Ovary (tissue), 9 donors: ENCODE results near the gene PIP5K1B. TPM values are rescaled to one million over a fixed set of nuclear protein-coding genes. Genes with fewer than 3 reads are reported as not detected.

Source experiments
- DNase-seq, 5 donors: peaks; one replicate each; pipeline ENCODE4 v3.0.0-alpha.2; 2019 to 2020
- H3K27ac ChIP-seq, 2 donors: fragments of 200-600 bp; one replicate each; pipeline versions ENCODE4 v1.5.1 to v1.8.0; 2019 to 2022
- H3K27me3 ChIP-seq: fragments of 200-600 bp; one replicate; pipeline ENCODE4 v1.8.0; 2022
- H3K36me3 ChIP-seq: fragments of 200-600 bp; sonication (generic); one replicate; pipeline ENCODE4 v1.5.1; 2019
- H3K4me1 ChIP-seq: one replicate; pipeline ENCODE4 v1.8.1; 2013; ENCODE audit warnings: mild to moderate bottlenecking, moderate library complexity; ENCODE audit not compliant: insufficient read depth
- H3K4me3 ChIP-seq: fragments of 200-600 bp; sonication (generic); one replicate; pipeline ENCODE4 v1.5.1; 2017
- H3K9me3 ChIP-seq, 2 donors: fragments of 200-600 bp in 1 of 2; sonication (generic) in 1 of 2; one replicate each; pipeline versions ENCODE4 v1.5.1 to v1.8.1; 2013 to 2019; ENCODE audit warnings: mild to moderate bottlenecking in 1 of 2, moderate library complexity in 1 of 2
- EP300 ChIP-seq: sonication (generic); formaldehyde crosslinking; IDR thresholded peaks from one replicate; pipeline ENCODE4 v1.6.1; 2017; ENCODE audit warnings: antibody characterized with exemption
- POLR2A ChIP-seq: fragments of 450-650 bp; IDR thresholded peaks from one replicate; pipeline ENCODE4 v1.6.1; 2017; ENCODE audit warnings: antibody characterized with exemption, mild to moderate bottlenecking, moderate library complexity
- WGBS, 3 donors: extraction: QIAGEN DNeasy Blood & Tissue Kit in 1 of 3; methylation state at CpG; one replicate each; pipeline versions ENCODE4 v1.1.5 to v1.1.7; 2013 to 2017; 5-methylcytosine and 5-hydroxymethylcytosine counted together
- intact Hi-C, 4 donors: fragments of 100-400 bp; cut with DNase I; formaldehyde crosslinking; loops; one replicate each; pipeline versions ENCODE4 v1.11.0 to v1.15.1; 2022 to 2023
- polyA plus RNA-seq, 2 donors: library from polyadenylated mRNA; stranded (reverse); fragments of 200-250 nt in 1 of 2; fragments of 350-450 nt in 1 of 2; fragmentation: Illumina TruSeq in 1 of 2; extraction: RNeasy Lipid Tissue Mini Kit (QIAGEN cat#74804) in 1 of 2; gene quantifications; one replicate each; pipeline ENCODE4 v1.2.3, GENCODE V29; 2013 to 2014
- total RNA-seq, 7 donors: library from RNA; depleted of rRNA in 2 of 7; stranded (reverse); fragments of >200 nt in 2 of 7; fragmentation: NEBNext Ultra II Directional in 3 of 7; extraction: Animal tissue kit (Norgen Biotek cat#: 25700) in 3 of 7; gene quantifications; one replicate each; pipeline versions ENCODE4 v1.1.0 to v1.2.4, GENCODE V29; 2016 to 2023
- TF ChIP-seq, protein P1 (sequence below), 3 donors: fragments of 450-650 bp in 2 of 3; fragments of 200-600 bp in 1 of 3; IDR thresholded peaks; one replicate each; pipeline versions ENCODE4 v1.5.1 to v1.8.0; 2016 to 2022; ENCODE audit warnings: antibody characterized with exemption in 3 of 3, mild to moderate bottlenecking in 1 of 3
- donor health status: DM: no; HTN: no; CAD: no; lungs with moderate emphysema.
- donor health status: DM: no; HTN: no; CAD: no.
- donor health status: Bipolar disorder and iron deficiency.
- donor health status: DM: yes; HTN: yes; CAD: no.
- donor health status: DM: no; HTN: no; CAD: no.
- donor health status: DM: yes; HTN: yes; CAD: no.

PIP5K1B gene
- total and polyA plus RNA-seq, 9 donors, result 0.36 to 3.4 (median 1.0) TPM

DNA sequence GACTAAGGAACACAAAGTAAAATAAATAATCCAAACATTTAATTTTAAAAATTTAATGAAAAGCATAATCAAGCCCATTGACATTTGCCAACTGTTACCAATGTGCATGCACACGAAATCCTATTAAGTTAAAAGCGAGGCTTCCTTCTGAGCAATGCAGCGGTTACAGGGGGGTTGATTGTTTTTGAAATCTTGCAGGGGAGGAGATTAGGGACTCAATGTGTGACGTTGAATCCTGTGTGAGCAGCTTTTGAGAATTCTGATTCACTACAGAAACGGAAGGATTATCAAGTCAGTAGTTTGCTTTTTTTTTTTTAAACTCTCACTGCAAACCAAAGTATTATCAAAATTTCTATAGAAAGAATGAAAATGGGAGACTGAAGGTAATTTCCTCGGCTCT, 199.4 kb downstream of the PIP5K1B start:
- intact Hi-C loops, result no loop called here
- 7 to 28% (median 11%) methylated on average over 6 of the region's 6 CpGs for WGBS, 3 donors
- Histone ChIP-seq H3K27me3 (no peaks in the 10 kb centered on the region), H3K9me3 (no peaks in the 10 kb centered on the region), H3K36me3 (no peaks in the 10 kb centered on the region), H3K4me1 (no peaks in the 10 kb centered on the region), H3K27ac (no peak overlapping the region), H3K4me3 (no peak overlapping the region)
- TF ChIP-seq POLR2A (no peak), EP300 (no peak)
- TF ChIP-seq, protein P1, sequence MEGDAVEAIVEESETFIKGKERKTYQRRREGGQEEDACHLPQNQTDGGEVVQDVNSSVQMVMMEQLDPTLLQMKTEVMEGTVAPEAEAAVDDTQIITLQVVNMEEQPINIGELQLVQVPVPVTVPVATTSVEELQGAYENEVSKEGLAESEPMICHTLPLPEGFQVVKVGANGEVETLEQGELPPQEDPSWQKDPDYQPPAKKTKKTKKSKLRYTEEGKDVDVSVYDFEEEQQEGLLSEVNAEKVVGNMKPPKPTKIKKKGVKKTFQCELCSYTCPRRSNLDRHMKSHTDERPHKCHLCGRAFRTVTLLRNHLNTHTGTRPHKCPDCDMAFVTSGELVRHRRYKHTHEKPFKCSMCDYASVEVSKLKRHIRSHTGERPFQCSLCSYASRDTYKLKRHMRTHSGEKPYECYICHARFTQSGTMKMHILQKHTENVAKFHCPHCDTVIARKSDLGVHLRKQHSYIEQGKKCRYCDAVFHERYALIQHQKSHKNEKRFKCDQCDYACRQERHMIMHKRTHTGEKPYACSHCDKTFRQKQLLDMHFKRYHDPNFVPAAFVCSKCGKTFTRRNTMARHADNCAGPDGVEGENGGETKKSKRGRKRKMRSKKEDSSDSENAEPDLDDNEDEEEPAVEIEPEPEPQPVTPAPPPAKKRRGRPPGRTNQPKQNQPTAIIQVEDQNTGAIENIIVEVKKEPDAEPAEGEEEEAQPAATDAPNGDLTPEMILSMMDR (IDR thresholded peaks at IDR 0.05), result no peak
- peak in 1 of 5 donors; percentile 28 for DNase-seq

DNA sequence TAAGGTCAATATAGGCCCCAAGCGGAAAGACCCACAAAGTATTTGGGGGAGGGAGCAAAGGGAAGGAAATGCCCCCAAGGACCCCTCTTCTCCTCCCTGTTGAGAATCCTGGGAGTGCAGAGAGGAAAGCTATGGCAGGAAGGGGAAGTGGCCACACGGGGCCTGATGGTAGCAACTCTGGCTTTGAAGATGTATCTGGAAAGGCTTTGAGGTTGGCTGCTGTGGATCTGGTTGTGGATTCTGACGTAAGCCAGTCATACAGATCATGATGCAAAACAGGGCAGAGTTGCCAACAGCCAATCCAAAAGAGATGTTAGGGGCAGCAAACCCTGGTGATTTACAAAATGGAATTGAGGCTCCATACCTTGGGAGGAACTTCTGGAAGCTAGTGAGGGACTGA, 200.1 kb downstream of the PIP5K1B start:
- no peaks in the 10 kb centered on the region for H3K9me3 ChIP-seq
- no peaks in the 10 kb centered on the region for H3K4me1 ChIP-seq
- intact Hi-C loops, result no loop called here
- no peak overlapping the region for H3K27ac ChIP-seq
- 51 to 66% (median 57%) methylated on average over 3 of the region's 3 CpGs for WGBS, 3 donors
- H3K27me3 ChIP-seq, result no peaks in the 10 kb centered on the region
- DNase-seq, result no peak
- TF ChIP-seq POLR2A (no peak), EP300 (no peak)
- TF ChIP-seq, protein P1 (IDR thresholded peaks at IDR 0.05), result no peak
- no peaks in the 10 kb centered on the region for H3K36me3 ChIP-seq
- no peak overlapping the region for H3K4me3 ChIP-seq

DNA sequence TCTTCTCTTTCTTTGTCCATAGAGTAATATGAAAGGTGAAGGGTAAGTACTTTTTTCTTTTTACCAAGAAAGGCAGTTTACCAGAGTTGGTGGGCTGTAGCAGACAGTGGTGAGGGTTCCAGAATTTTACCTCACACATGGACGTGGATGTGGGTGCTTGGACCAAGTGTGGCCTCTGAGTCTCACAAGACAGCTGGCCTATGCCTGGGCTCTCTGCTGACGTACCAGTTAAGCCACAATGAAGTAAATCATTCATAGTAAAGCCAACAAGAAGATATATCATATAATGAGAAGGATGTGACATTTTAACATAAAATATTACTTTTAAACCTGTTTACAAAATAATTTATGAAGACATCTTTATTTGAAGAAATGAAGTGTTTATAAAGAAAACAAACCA, 202.9 kb downstream of the PIP5K1B start:
- Histone ChIP-seq H3K27me3 (no peaks in the 10 kb centered on the region), H3K4me3 (no peak overlapping the region), H3K4me1 (no peaks in the 10 kb centered on the region), H3K27ac (no peak overlapping the region), H3K9me3 (no peaks in the 10 kb centered on the region), H3K36me3 (no peaks in the 10 kb centered on the region)
- intact Hi-C loops, result no loop called here
- DNase-seq, result no peak
- WGBS, 3 donors, result 80 to 95% (median 93%) methylated on average over 2 of the region's 2 CpGs
- TF ChIP-seq EP300, result no peak
- TF ChIP-seq POLR2A, result no peak
- TF ChIP-seq, protein P1 (IDR thresholded peaks at IDR 0.05), result no peak

DNA sequence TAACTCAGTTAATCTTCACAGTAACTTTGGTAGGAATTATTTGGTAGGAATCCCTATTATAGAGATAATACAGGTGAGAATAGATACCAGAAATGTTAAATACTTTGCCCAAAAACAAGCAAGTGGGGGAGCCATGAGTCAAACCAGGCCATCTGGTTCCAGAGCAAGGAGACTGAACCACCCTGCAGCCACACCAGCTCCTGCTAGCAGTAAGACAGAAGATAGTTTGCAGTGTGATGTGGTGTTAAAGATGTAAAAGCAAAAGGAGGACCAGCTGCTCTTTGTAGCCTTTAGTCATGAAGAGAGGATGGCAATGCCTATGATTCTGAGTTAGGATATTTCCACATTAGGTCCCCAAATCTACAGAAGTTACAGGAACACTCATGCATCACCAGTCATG, 207.5 kb downstream of the PIP5K1B start:
- Histone ChIP-seq H3K9me3 (no peaks in the 10 kb centered on the region), H3K36me3 (no peaks in the 10 kb centered on the region), H3K27me3 (no peaks in the 10 kb centered on the region), H3K4me1 (no peaks in the 10 kb centered on the region), H3K4me3 (no peak overlapping the region), H3K27ac (no peak overlapping the region)
- DNase-seq, result no peak
- TF ChIP-seq, protein P1 (IDR thresholded peaks at IDR 0.05), result no peak
- no peak for TF ChIP-seq POLR2A
- TF ChIP-seq EP300, result no peak
- intact Hi-C loops, result no loop called here

DNA sequence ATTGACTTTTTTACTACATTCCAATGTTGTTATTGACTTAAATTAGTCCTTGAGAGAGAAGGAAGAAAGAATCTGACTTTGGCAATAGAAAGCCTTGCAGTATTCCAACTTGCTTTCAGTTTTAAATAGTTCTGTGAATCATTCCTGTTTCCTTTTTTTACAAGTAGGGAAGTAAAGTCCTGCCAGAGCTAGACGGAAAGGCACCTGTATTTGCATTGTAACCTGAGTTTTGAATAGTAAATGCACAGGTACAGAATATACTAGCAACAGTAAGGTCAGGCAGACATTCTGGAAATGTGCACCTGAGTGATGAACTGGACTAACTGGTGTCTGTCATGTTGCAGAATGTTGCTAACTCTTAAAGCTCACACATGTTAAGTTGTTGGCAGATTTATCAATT, 208.0 kb downstream of the PIP5K1B start:
- Histone ChIP-seq H3K27ac (no peak overlapping the region), H3K4me1 (no peaks in the 10 kb centered on the region), H3K4me3 (no peak overlapping the region), H3K36me3 (no peaks in the 10 kb centered on the region), H3K27me3 (no peaks in the 10 kb centered on the region), H3K9me3 (no peaks in the 10 kb centered on the region)
- TF ChIP-seq EP300 (no peak), POLR2A (no peak)
- TF ChIP-seq, protein P1 (IDR thresholded peaks at IDR 0.05), result no peak
- no peak for DNase-seq
- intact Hi-C loops, result no loop called here
- 0 to 8% (median 5%) methylated on average over 1 of the region's 1 CpG for WGBS, 3 donors
